SH-SY5Y (cell line): ENCODE data around the gene PCDH17.

Experiments
- GATA2 ChIP-seq: IDR thresholded peaks from 2 replicates; pipeline ENCODE4 v1.6.1; 2011; ENCODE audit warnings: mild to moderate bottlenecking, low read depth, low read length
- GATA3 ChIP-seq: IDR thresholded peaks from 2 replicates; pipeline ENCODE4 v1.6.1; 2011; ENCODE audit warnings: low read depth, mild to moderate bottlenecking, low read length, moderate library complexity

DNA sequence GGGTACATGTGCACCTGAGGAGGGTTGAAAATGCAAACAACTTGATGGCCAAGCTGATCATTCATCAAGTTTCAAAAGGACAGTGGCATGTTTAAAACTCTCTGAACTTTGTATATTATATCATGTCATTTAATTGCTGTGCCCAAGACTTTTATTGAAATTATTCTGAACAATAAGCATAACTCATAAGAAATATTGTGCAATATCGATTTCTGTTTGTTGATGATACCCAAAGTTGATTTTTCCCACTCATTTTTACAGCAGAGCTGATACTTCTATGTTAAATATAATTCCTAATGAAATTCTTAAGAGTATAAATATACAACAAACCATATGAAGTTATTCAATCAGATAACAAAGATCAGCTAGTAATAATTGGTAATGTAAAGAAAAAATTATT lies 49.1 kb downstream of the PCDH17 start:
- TF ChIP-seq GATA2: no peak
- TF ChIP-seq GATA3: no peak
